GM19438 (cell line): ENCODE data around the gene RDH12.
"Not testable (repeated sequence)": the region's sequence is repeated elsewhere in the genome, so short reads cannot be mapped to it uniquely, and the experiment has no call there.

Experiments used
- ATAC-seq: cut with Tn5 transposase; IDR thresholded peaks from one replicate; pipeline ENCODE4 v1.9.1; 2021; ENCODE audit warnings: low read depth; ENCODE audit not compliant: unreplicated experiment

RDH12 gene

DNA sequence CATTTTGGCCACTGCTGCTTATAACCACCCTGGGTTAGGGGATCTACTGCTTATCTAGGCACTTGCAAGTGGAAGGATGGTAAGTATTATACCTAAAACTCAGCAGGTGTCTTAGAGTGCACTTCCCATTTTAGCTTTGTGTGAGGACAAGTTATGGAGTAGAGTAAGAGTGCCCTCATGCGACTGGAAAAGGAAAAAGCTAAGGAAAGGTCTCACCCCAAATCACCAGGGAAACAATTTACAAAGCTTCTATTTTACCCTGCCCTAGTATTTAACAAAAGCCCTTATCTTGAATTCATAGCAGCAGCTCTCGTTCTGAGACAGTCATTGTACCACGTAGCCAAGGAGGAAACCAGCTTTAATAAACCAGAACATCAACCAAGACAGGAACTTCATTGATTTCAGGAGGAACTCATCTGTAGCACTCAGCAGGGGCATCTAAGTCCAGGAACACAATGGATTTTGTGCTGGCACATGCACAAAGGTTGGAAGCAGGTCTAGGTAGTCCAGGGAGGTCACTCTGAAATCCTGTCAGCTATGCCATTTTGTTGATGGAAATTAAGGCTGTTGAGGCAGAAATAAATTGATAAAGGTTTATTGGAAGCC lies 2.9 kb downstream of the RDH12 start:
- no peak for ATAC-seq

DNA sequence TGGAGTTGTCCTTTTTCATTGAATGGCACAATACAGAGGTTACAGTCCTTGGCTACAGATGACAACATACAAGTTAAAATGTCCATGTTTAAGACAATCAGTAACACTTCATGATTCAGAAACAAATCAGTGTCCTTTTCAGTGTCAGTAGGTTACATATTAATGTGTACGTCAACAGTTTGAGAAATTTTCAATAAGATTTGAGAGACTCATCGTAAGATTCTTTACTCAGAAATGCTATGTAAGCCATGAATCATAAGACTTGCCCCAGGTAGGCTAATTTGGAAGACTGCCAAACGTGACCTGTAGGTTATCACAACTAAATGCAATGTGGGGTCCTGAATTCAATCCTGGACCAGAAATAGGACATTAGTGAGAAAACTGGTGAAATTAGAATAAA lies 3.5 kb downstream of the RDH12 start:
- no peak for ATAC-seq

DNA sequence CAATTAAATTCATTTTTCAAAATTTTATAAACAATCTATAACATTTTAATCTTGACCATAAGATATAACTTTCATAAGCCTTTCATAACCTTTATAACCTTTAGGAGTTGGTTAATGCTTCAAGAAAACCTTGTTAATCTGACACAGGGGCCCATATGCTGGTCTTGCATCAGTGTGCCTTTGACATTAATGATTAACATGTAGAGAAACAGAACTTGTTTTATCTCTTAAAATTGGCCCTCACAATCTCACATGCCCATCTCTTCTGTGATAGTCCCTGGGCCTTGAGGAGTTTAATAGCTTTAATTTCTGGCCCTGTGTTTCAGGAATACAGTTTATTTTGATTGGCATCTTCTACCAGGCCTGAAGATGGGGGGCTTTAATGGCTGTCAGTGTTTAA lies 7.7 kb downstream of the RDH12 start:
- ATAC-seq = not testable (repeated sequence)

DNA sequence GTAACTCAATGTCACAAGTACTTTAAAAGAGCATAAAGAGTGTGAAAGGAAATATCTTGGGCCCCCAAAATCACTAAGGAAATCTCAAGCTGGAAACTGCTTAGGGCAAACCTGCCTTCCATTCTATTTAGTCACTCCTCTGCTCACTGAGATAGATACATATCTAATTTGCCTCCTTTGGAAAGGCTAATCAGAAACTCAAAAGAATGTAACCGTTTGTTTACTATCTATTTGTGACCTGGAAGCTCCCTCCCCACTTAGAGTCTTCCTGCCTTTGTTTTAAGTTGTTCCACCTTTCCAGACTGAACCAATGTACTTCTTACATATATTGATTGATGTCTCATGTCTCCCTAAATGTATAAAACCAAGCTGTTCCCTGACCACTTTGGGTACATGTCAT lies 8.1 kb downstream of the RDH12 start:
- not testable (repeated sequence) for ATAC-seq

DNA sequence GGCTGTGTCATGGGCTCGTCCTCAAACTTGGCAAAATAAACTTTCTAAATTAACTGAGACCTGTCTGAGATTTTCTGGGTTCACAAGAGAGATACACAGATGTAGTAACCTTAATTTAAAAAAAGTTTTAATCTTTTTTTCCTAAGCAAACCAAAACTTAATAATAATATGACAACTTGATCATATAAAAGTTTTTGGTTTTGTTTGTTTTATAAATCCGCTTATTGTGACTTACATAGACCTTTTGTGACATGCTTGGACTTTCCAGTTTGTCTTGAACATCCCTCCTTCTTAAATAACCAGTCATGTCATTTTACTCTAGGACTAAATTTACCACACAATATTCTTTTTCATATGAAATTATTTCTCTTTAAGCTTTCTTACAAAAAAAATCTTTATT lies 8.5 kb downstream of the RDH12 start:
- ATAC-seq = no peak

DNA sequence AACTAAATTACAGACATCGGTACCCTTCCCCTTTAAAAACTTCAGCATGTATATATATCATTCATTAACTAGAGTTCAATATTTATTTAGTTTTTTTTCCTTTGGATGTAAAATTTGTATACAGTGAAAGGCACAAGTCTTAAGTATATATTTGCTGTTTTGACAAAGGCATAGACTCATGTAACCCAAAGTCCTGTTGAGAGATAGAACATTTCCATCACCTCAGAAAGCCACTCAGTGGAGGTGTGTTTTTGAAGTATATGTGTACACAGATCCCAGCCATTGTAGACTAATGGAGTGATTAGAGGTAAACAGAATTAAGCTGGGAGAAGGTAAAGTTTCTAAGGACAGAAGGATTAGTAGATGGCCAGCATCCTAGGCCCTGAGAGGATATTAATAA lies 15.4 kb downstream of the RDH12 start:
- no peak for ATAC-seq

DNA sequence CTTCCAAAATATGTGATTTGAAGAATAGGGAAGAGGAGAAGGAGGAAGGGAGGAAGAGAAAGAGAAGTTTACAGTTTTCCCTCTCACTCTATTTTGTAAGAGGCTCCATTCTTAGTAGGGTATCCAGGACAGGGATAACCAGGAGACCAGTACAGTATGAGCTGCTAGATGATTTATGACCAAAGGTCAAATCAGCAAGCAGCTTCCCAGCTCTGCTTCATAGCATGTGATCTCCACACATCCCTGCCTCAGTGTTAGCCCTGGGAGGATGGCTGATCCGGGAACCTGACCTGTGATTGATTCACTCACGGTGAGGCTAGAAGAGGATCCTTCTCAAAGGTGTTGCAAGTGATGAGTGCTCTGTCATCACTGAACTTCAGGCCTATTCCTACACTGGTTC lies 16.6 kb downstream of the RDH12 start:
- ATAC-seq = no peak

DNA sequence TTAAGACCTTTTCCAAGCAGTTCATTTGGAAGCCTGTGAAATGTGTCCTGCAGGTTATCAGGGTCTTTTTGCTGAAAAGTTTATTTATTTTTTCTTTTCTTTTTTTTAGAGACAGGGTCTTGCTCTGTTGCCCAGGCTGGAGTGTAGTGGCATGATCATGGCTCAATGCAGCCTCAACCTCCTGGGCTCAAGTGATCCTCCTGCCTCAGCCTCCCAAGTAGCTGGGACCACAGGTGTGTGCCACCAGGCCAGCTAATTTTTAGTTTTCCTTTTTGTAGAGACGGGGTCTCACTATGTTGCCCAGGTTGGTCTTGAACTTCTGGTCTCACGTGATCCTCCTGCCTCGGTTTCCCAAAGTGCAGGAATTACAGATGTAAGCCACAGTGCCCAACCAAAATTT lies 17.7 kb downstream of the RDH12 start:
- not testable (repeated sequence) for ATAC-seq

DNA sequence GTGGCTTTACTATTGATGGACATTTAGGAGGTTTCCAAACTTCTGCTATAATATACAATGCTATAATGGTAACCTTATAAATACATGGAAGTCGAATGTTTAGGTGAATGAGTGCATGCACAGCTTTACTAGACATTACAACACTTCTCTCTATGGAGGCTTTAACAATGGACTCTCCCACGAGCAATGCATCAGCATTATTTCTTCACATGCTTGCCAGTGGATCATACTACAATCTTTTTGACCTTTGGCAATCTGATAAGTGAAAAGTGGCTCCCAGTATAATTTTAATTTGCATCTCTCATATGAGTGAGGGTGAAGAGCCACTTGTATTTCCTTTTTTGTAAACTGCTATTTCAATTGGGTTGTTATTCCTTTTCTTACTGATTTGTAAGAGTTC lies 18.2 kb downstream of the RDH12 start:
- ATAC-seq = no peak

DNA sequence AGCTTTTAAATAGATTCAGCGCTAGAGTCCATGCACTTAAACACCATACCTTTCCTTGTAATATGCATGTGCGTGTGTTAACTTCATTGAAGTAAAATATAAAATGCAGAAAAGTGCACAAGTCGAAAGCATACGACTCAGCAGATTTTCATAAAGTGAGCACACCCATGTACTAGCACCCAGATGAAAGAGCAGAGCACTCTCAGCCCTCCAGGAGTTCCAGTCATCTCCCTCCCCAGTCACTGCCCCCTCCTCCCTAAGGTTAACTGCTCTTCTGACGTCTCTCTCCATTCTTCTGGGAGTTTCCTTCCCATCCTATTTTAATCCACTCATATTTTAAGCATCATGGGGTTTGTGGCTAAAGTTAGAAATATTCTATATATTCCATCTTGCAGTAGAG lies 20.2 kb downstream of the RDH12 start:
- no peak for ATAC-seq

DNA sequence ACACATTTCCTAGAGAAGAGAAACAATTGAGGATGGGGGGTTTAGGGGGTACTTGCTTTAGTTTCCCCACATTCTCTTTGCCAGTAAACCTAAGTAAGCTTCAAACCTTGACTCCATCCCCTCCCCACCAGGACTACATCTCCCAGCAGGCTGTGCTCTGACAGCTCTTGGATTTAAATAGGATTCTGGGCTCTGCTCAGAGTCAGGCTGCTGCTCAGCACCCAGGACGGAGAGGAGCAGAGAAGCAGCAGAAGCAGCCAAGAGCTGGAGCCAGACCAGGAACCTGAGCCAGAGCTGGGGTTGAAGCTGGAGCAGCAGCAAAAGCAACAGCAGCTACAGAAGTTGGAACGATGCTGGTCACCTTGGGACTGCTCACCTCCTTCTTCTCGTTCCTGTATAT lies 20.6 kb downstream of the RDH12 start:
- ATAC-seq = no peak

DNA sequence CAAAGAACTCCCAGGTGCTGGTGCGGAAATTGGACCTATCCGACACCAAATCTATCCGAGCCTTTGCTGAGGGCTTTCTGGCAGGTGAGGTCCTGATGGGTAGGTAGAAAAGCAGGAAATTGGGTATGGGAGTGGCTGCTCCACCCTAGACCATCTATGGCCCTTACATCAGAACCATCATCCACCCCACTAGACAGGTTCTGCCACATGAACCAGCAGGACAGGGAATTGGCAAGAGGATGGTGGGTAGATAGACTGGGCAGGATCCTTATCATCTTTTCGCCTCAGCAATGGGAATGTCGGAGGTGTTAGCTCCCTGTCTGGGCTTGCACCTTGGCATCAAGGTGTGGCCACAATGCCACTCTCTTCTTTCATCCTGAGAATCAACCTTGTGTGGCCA lies 23.5 kb downstream of the RDH12 start:
- no peak for ATAC-seq

DNA sequence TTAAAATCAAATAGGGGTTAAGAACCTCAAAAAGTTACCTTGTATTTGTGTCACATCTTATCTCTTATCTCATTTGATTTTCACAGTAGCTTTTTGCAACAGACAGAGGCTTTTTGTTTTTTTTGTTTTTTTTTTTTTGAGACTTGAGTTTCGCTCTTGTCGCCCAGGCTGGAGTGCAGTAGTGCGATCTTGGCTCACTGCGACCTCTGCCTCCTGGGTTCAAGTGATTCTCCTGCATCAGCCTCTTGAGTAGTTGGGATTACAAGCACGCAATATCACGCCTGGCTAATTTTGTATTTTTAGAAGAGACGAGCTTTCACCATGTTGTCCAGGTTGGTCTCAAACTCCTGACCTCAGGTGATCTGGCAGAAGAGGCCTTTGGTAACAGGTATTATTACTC lies 25.7 kb downstream of the RDH12 start:
- ATAC-seq = no peak

DNA sequence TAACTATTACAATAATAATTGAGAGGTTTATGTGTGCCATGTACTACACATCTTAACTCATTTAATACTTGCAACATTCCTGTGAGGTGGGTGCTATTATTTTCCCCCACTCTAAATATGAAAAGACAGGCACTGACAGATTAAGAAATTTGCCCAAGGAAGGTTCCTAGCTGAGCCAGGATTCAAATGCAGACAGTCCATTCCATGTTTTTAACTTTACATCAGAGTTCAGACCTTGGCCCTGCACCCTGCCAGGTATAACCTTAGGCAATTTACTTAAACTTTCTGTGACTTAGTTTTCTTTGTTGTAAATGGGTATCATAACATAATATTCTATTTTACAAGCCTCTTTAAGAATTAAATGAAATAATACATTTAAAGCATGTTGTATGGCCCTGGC lies 26.6 kb downstream of the RDH12 start:
- ATAC-seq = no peak

DNA sequence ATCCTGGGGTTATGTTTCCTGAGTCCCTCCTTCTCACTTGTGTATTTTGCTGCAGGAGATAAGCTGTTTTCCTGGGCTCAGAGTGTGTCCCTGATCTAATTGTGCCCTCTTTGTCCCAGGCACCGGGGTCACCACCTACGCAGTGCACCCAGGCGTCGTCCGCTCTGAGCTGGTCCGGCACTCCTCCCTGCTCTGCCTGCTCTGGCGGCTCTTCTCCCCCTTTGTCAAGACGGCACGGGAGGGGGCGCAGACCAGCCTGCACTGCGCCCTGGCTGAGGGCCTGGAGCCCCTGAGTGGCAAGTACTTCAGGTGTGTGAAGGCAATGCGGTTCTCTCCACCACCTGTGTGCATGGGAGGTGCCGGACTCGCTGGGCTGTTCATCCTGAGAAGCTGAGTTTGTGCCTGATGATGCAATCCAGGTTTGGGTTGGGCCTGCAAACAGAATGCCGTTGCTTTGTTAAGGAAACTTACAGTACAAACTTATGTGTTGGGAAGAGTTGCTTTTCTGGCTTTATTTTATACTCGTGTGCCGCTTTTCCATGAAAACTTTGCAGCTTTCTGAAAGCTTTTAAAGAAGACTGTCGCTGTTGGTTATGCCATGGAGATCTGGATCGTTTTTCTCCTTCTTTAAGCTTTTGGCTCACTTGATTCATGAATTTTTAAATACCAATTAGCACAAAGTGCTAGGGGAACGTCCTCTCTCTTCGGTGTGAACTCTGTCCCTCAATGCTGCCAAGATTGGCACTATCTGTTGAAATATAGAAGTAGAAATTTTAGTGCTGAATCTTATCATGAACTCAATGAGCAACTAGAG lies 27.6 kb downstream of the RDH12 start:
- ATAC-seq = no peak

DNA sequence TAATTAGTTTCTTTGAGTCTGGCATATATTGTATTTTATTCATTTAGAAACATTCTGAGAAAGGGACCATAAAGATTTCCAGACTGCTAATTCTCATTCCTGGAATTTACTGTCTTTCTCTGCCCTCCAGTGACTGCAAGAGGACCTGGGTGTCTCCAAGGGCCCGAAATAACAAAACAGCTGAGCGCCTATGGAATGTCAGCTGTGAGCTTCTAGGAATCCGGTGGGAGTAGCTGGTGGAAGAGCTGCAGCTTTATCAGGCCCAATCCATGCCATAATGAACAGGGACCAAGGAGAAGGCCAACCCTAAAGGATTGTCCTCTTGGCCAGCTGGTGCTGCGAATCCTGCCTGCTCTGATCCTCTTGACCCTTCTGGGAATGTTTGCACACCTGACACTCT lies 31.9 kb downstream of the RDH12 start:
- no peak for ATAC-seq

DNA sequence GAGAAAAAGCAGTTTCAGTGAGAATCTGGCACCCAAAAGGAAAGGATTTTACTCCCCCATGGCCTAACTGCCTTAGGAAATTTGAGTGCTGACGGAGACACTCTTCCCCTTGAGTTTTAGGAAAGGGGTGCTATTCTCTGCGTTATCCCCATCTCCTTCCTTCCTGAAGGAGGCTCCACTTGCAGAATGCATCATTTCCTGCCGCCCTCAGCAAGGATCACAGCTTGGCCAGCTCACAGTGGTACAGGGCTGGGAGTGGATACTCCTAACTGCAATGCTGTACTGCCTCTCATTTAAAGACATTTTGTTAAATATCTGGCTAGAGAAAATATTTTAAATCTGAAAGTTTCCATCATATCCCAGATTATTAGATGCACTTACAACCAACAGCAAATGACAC lies 33.0 kb downstream of the RDH12 start:
- no peak for ATAC-seq

DNA sequence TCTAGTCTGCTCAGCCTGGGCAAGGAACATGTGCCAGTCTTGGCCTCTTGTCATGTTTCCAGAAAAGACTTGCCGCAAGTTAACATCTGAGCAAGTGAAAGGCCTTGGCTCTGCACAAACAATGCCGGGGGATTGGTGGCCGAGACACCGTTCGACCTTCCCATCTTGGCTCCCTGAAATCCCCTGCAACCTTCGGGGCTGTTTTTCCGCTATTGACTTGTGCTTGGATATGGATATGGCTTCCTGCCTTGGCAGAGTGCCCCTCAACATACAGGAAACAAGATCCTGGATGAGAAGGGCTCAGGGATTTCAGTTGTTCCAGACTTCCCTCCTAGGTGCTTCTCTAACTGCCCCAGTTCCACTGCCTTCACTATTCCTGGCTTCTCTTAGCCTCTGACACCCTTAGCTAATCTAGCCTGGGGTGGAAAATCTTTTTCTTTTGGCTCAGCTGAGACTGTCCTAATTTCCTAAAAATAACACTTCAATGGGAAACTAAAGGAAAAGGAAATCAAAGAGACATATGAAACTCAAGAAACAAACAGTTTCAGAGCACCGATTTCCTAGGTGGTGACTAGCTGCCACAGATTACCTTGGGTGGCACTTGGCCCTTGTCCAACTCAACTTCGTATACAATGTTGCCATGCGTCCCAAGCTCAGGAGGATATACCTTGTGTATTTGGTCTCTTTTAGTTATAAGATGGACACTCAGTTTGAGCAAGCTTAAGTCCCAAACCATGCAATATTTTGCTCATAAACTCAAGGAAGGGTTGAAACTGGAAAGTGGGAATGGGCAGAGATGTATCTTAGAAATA lies 33.9 kb downstream of the RDH12 start:
- ATAC-seq = no peak

DNA sequence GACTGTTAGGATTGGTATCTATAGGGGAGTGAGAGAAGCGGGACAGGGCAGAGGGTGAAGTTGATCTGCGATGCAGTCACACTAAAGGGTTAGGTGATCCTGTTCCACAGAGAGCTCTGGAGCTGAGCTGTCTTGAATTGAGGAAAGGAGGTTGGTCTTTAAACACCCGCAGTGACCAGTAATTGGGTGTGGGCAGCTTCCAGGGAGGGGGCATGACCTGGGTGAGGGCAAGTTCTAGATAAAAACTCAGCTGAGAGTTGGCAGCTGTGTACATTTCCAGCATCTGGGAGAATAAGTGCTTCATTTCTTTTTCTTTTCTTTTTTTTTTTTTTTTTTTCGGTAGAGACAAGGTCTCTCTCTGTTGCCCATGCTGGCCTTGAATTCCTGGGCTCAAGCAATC lies 35.1 kb downstream of the RDH12 start:
- no peak for ATAC-seq

DNA sequence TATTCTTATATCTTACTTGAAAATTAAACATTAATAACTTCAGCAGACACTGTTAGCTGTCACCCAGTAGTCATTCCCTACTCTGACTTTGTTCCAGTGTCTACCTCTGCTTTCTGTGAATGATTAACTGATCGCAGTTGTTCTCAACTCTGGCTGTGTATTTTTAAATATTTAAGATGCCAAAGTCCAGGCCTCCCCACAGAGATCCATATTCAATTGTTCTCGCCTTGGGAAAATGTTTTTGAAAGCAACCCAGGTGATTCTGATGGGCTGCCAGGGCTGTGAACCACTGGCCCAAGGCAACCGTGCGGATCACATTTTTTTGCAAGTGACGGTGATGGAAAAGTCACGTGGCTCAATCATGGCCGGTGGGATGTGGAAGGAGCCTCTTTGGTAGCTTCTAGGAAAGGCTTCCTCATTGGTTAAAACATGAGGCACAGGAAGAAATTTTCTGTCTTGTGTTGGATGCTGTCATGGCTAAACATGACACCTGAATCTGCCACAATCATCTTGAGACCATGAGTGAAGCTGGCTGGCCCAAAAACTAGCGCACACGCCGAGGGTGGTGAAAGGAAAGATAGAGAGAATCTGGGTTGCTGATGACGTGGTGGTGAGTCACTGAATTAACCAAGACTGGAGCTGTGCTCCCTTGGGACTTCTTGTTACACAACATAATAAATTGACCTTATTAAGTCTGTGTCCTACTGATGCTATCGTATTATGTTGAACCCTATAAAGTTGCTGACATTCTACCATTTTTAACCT lies 37.2 kb downstream of the RDH12 start:
- ATAC-seq = no peak

DNA sequence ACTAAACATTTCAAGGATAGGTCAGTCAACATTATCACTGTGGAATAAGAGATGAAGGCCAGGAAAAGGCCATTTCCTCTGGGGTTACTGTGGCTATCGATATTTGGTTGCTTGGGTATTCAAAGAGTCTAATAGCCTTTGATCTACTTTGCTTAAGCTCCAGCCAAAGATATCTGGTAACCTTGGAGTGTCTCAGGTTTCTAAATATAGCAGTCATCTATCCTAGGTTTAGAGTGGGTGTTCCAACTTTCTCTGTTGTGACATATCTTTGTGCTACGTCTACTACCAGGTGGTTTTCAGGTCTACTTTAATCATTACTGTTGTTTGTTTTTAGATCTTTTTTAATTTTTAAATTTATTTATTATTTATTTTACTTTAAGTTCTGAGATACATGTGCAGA lies 42.4 kb downstream of the RDH12 start:
- no peak for ATAC-seq
